Omental fat pad (tissue), 4 donors: ENCODE measurements around the gene SERPINC1. TPM values are rescaled to one million over a fixed set of nuclear protein-coding genes. Genes with fewer than 3 reads are reported as not detected.
"Not testable (repeated sequence)": the region's sequence is repeated elsewhere in the genome, so short reads cannot be mapped to it uniquely, and the experiment has no call there.

Experiments
- ATAC-seq: fragments of 150-250 bp; one replicate; pipeline ENCODE4 v1.9.1; 2016; ENCODE audit warnings: mild to moderate bottlenecking, moderate library complexity; ENCODE audit not compliant: low FRiP score
- DNase-seq: peaks from one replicate; pipeline ENCODE4 v3.0.0-alpha.2; 2019; ENCODE audit warnings: low spot score
- CTCF ChIP-seq, 3 donors: fragments of 450-650 bp; IDR thresholded peaks; one replicate each; pipeline ENCODE4 v1.5.1; 2016 to 2017; ENCODE audit warnings: antibody characterized with exemption in 3 of 3, mild to moderate bottlenecking in 3 of 3, moderate library complexity in 2 of 3
- total RNA-seq, 4 donors: library from RNA; depleted of rRNA; stranded (reverse); fragments of >200 nt; gene quantifications; one replicate each; pipeline ENCODE4 v1.1.0, GENCODE V29; 2016

Gene SERPINC1
- total RNA-seq, 4 donors from 2014 or later = 0.63 TPM; not detected in 3

DNA sequence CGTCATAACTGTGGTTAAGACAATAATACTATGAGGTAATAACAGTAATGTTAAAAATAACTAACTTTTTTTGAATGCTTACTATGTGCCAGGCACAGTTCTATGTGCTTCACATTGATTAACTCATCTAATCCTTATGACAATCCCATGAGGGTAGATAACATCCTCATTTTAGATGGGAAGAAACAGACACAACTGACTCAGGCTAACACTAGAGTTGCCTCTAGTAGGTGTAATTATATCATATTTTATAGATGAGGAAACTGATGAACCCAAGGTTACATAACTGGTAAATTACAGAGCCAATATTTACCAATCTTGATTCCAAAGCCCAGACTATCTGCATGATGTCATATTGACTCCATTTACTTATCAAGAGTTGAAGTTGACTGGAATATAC is 23.5 kb downstream of the SERPINC1 start:
- ATAC-seq = no peak
- DNase-seq = no peak
- no peak for TF ChIP-seq CTCF (IDR thresholded peaks at IDR 0.05)

DNA sequence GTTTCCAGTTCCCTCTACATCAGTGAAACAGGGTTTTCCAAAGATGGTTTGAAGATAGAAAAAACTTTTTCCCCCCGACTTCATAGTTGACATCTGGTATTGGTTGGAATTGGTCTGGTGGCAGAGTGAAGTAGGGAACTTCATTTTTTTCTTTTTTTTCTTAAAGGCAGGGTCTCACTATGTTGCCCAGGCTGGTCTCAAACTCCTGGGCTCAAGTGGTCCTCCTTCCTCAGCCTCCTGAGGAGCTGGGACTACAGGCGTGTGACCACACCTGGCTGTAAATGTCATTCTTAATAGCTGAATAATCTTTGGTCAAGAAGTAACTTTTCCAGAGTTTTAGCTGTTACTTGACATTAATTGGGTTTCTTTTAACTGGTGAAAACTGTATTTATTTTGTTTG is 27.2 kb downstream of the SERPINC1 start:
- TF ChIP-seq CTCF (IDR thresholded peaks at IDR 0.05) = no peak

GRCh38 chr1:173888749-173889148 is 28.4 kb downstream of the SERPINC1 start:
- no peak for ATAC-seq
- DNase-seq = no peak
- no peak for TF ChIP-seq CTCF (IDR thresholded peaks at IDR 0.05)

More for the DNA sequence above, 27.2 kb downstream of the SERPINC1 start:
- no peak for ATAC-seq
- DNase-seq = no peak

- TF ChIP-seq CTCF (IDR thresholded peaks at IDR 0.05) = no peak
- DNase-seq (no peak), ATAC-seq (no peak)
Measured at GRCh38 chr1:173887627-173888026, 29.5 kb downstream of the SERPINC1 start.

DNA sequence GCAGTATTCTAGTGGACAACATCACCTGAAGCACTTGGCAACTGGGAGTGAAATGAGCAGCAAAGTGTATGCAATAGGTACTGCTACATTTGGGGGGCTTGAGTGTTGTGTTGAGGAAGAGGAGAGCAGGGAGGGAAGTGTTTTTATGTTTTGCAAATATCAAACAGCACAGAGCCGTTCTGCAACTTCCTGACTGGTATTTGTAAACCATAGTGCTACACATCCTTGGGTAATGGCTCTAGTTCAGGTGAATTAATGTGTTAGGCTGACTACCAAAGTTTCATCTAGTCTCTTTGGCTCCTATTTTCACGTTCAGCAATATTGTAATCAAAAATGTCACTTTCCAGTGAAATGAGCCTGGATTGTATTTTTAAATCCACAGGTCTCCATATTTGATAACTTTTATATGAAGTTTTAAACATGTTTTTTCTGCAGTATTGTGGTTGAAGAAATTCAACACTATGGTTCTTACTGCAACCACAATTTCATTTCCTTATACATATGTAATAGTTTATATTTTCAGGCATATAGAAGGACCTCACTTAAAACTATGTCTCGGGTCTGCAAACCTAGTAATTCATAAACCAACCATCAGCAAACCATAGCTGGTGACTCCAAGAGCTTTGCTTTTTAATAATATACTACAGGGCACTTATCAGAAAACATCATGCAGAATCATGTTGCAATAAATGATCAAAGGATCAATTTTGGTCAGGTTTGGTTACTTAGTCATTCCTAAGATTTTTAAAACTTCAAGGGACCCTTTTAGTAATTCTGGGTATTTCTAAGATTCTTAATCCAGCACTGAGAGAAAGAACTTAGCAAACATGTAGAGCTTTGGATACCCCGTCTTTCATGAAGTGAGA is 30.1 kb downstream of the SERPINC1 start:
- TF ChIP-seq CTCF (IDR thresholded peaks at IDR 0.05) = no peak
- no peak for DNase-seq
- no peak for ATAC-seq

DNA sequence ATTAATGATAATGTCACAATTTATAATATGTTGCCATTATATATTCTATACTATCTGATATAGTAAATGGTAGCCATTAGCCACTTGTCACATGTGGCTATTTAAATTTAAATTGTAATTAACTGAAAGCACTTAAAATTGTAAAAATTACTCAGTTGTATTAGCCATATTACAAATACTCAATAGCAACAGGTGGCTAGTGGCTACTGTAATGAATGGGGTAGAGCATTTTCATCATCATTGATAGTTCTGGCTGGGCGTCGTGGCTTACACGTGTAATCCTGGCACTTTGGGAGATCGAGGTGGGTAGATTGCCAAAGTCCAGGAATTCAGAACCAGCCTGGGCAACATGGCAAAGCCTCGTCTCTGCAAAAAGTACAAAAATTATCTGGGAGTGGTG is 32.4 kb downstream of the SERPINC1 start:
- ATAC-seq (no peak), DNase-seq (no peak)
- no peak for TF ChIP-seq CTCF (IDR thresholded peaks at IDR 0.05)

- not testable (repeated sequence) for ATAC-seq, DNase-seq
Measured at GRCh38 chr1:173881117-173881516, 36.0 kb downstream of the SERPINC1 start.
